SU-DHL-6 (cell line): ENCODE data around the gene DYSF.

Source experiments
- H2AFZ ChIP-seq: fragments of 200-600 bp; sonication (generic); 2 replicates; pipeline ENCODE4 v1.6.1; 2014; ENCODE audit warnings: low read depth, mild to moderate bottlenecking, moderate library complexity, mixed read lengths, antibody characterized with exemption, low read length; ENCODE audit not compliant: severe bottlenecking
- H3F3A ChIP-seq: fragments of 200-600 bp; shearing (Covaris generic); 2 replicates; pipeline ENCODE4 v1.6.0; 2016; ENCODE audit warnings: antibody characterized with exemption, mild to moderate bottlenecking; ENCODE audit not compliant: insufficient read depth
- H3K27ac ChIP-seq: fragments of 200-600 bp; sonication (generic); 2 replicates; pipeline ENCODE4 v1.5.1; 2016; ENCODE audit warnings: low read depth, mild to moderate bottlenecking, low read length, moderate library complexity, mixed read lengths
- H3K27me3 ChIP-seq: fragments of 200-600 bp; sonication (generic), shearing (Covaris generic); 2 replicates; pipeline ENCODE4 v1.6.0; 2014; ENCODE audit warnings: mild to moderate bottlenecking, low read length
- H3K36me3 ChIP-seq: fragments of 200-600 bp; sonication (generic); 2 replicates; pipeline ENCODE4 v1.6.1; 2014; ENCODE audit warnings: mild to moderate bottlenecking, low read length, mixed read lengths
- H3K4me2 ChIP-seq: fragments of 300-600, 200-600 bp; shearing (Covaris generic), sonication (generic); 2 replicates; pipeline ENCODE4 v1.6.0; 2014; ENCODE audit warnings: low read length, low read depth, mild to moderate bottlenecking; ENCODE audit not compliant: poor library complexity, severe bottlenecking
- H3K4me3 ChIP-seq: fragments of 200-600 bp; sonication (generic); 2 replicates; pipeline ENCODE4 v1.5.1; 2014; ENCODE audit warnings: antibody characterized with exemption, low read length, mild to moderate bottlenecking, mixed read lengths; ENCODE audit not compliant: insufficient read depth, poor library complexity, severe bottlenecking
- H3K79me2 ChIP-seq: fragments of 200-600 bp; sonication (generic); 2 replicates; pipeline ENCODE4 v1.6.1; 2014; ENCODE audit warnings: mild to moderate bottlenecking, low read length, moderate library complexity; ENCODE audit not compliant: insufficient read depth
- H3K9ac ChIP-seq: fragments of 200-600 bp; sonication (generic); 2 replicates; pipeline ENCODE4 v1.7.0; 2014; ENCODE audit warnings: mild to moderate bottlenecking, low read length
- H3K9me2 ChIP-seq: fragments of 200-600 bp; sonication (generic); replicated peaks from 2 replicates; pipeline ENCODE4 v1.6.1; 2014; ENCODE audit warnings: low read length; ENCODE audit not compliant: insufficient read depth
- H3K9me3 ChIP-seq: fragments of 200-600 bp; sonication (generic); 2 replicates; pipeline ENCODE4 v1.6.1; 2014; ENCODE audit warnings: low read length, mixed read lengths; ENCODE audit not compliant: insufficient read depth
- H4K20me1 ChIP-seq: fragments of 200-600 bp; sonication (generic); 2 replicates; pipeline ENCODE4 v1.6.1; 2014; ENCODE audit warnings: low read depth, mild to moderate bottlenecking, antibody characterized with exemption, low read length, moderate library complexity, mixed read lengths
- EZH2phosphoT487 ChIP-seq: fragments of 200-600 bp; sonication (generic), shearing (Covaris generic); conservative IDR thresholded peaks from 2 replicates; pipeline ENCODE4 v1.6.1; 2018; ENCODE audit warnings: mild to moderate bottlenecking, antibody characterized with exemption, low read length, moderate library complexity, mixed read lengths
- TF ChIP-seq, protein P1 (sequence below): fragments of 200-600 bp; sonication (generic); IDR thresholded peaks from one replicate; pipeline ENCODE4 v1.5.1; 2017; ENCODE audit warnings: antibody characterized with exemption, mild to moderate bottlenecking, low read length, moderate library complexity; ENCODE audit not compliant: insufficient read depth, poor library complexity, severe bottlenecking

The DYSF gene

DNA sequence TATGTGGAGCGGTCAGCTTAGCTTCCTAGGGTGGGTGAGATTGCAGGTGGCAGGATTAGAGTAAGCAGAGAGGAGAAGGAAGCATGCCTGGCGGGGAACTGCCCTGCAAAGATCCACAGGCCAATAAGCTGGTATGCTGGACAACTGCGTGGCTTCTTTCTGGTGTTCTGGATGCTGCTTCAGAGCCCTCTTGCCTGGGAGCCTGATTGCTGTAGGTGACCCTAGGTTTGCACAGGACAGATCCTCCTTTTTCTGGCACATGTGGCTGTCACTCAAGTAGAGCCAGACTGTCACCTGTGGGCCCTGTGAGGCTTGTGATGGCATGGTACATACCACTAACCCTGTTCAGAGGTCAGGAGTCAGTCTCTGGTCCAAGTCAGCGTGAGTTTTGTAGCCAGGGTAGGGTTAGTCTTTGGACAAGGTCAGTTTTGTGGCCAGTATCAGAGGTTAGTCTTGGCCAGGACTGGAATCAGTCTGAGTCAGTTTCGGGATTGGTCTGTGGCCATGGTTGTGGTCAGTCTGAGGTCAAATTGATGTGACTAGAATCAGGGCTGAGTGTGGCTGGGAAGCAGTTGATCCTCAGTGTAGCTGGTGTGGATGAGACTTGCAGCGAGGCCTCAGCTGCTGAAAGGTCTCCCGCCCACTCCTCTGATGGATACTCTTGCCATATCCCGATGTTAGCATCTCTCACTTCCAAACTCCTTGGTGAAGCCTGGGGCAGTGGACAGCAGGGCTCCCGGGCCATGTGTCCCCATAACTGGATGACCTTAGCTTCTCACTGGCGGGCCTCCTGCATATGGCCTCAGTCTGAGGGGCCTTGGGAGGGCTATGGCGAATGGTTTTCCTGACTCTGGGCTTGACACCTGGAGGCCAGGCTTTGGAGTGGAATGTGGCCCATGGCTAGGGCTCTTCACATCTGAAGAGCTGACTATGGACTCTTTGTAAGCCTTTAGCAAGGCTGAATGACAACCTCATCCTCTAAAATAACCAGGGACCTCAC lies 260.5 kb downstream of the DYSF start:
- no peaks in the 10 kb centered on the region for H3F3A ChIP-seq
- H3K4me3 ChIP-seq, result no peak overlapping the region
- no peak overlapping the region for H3K4me2 ChIP-seq
- no peaks in the 10 kb centered on the region for H3K36me3 ChIP-seq
- no peaks in the 10 kb centered on the region for H3K9me3 ChIP-seq
- TF ChIP-seq EZH2phosphoT487, result no peak
- TF ChIP-seq, protein P1, sequence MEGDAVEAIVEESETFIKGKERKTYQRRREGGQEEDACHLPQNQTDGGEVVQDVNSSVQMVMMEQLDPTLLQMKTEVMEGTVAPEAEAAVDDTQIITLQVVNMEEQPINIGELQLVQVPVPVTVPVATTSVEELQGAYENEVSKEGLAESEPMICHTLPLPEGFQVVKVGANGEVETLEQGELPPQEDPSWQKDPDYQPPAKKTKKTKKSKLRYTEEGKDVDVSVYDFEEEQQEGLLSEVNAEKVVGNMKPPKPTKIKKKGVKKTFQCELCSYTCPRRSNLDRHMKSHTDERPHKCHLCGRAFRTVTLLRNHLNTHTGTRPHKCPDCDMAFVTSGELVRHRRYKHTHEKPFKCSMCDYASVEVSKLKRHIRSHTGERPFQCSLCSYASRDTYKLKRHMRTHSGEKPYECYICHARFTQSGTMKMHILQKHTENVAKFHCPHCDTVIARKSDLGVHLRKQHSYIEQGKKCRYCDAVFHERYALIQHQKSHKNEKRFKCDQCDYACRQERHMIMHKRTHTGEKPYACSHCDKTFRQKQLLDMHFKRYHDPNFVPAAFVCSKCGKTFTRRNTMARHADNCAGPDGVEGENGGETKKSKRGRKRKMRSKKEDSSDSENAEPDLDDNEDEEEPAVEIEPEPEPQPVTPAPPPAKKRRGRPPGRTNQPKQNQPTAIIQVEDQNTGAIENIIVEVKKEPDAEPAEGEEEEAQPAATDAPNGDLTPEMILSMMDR, result no peak
- H2AFZ ChIP-seq, result no peak overlapping the region
- no peak overlapping the region for H3K9ac ChIP-seq
- H3K27ac ChIP-seq, result no peak overlapping the region
- H3K79me2 ChIP-seq, result no peaks in the 10 kb centered on the region
- H3K9me2 ChIP-seq, result no peaks in the 10 kb centered on the region
- H3K27me3 ChIP-seq, result no peaks in the 10 kb centered on the region
- no peaks in the 10 kb centered on the region for H4K20me1 ChIP-seq

DNA sequence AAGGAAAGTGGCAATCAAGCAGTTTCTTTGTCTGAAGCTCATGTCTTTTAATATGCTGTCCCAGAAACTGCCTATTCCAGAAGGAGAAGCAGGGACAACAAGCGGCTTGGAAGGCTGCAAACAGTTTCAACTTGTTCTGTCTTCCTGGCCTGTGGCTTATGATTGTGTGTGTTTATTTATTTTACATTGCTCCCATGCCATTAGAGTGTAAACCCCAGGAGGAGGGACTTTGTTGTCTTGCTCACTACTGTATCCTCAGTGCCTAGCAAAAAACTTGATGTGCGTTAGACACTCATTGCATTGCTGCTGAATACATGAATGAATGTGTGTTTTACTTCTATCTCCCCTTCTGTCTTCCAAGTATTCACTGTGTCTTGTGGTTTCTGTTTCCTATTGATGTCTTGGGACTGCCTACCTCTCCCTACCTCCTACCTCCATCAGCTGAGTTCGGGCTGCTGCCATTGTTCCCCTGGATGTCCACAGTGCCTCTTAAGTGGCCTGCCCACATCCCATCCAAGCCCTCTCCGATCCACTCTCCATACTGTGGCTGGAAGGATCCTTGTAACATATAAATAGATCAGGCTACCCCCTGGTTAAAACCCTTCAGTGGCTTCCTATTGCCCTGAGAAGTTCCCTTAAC lies 261.4 kb downstream of the DYSF start:
- no peaks in the 10 kb centered on the region for H3K27me3 ChIP-seq
- no peaks in the 10 kb centered on the region for H3K79me2 ChIP-seq
- no peaks in the 10 kb centered on the region for H3K9me2 ChIP-seq
- no peak overlapping the region for H3K4me2 ChIP-seq
- no peak for TF ChIP-seq EZH2phosphoT487
- TF ChIP-seq, protein P1, result no peak
- H3F3A ChIP-seq, result no peaks in the 10 kb centered on the region
- H3K9me3 ChIP-seq, result no peaks in the 10 kb centered on the region
- H3K36me3 ChIP-seq, result no peaks in the 10 kb centered on the region
- no peak overlapping the region for H3K9ac ChIP-seq
- no peak overlapping the region for H3K4me3 ChIP-seq
- H2AFZ ChIP-seq, result no peak overlapping the region
- H4K20me1 ChIP-seq, result no peaks in the 10 kb centered on the region
- no peak overlapping the region for H3K27ac ChIP-seq

DNA sequence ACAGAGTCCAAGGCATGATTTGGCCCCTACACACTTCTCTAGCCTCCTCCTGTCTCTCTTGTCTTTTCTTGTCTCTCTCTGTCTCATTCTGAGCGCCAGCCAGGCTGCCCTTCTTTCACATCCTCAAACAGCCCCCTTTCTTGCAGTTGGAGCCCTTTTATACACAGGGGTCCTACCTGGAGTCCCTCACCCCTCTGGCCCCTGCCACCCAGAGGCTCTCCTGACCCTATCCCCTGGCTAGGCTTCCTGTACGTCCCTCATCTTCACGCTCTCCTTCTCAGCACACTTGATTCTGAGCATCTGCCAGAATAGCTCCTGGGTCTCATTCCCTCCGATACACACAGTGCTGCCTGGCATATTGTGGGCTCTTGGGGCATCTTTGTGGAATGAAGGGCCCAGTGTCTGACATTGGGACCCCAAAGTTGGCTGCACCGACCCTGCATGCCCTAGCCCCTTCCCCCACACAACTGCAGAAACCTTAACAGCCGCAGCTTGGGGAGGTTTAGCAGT lies 261.9 kb downstream of the DYSF start:
- Histone ChIP-seq H3K79me2 (no peaks in the 10 kb centered on the region), H3K4me3 (no peak overlapping the region), H3K36me3 (no peaks in the 10 kb centered on the region), H3K9me3 (no peaks in the 10 kb centered on the region), H3K27me3 (no peaks in the 10 kb centered on the region), H3K4me2 (no peak overlapping the region), H3K27ac (no peak overlapping the region), H3K9me2 (no peaks in the 10 kb centered on the region), H2AFZ (no peak overlapping the region), H4K20me1 (no peaks in the 10 kb centered on the region), H3F3A (no peaks in the 10 kb centered on the region), H3K9ac (no peak overlapping the region)
- TF ChIP-seq, protein P1, result no peak
- no peak for TF ChIP-seq EZH2phosphoT487
